GM19239 (cell line): ENCODE measurements around the gene TMEM17.

Experiments used
- DNase-seq: peaks from one replicate; pipeline ENCODE4 v3.0.0; 2011; ENCODE audit warnings: low spot score; ENCODE audit not compliant: insufficient read length
- FAIRE-seq: peaks from 2 replicates; lab custom pipeline; 2011; peaks lifted over from hg19 to GRCh38; lab: Jason Lieb, UNC

Gene TMEM17

DNA sequence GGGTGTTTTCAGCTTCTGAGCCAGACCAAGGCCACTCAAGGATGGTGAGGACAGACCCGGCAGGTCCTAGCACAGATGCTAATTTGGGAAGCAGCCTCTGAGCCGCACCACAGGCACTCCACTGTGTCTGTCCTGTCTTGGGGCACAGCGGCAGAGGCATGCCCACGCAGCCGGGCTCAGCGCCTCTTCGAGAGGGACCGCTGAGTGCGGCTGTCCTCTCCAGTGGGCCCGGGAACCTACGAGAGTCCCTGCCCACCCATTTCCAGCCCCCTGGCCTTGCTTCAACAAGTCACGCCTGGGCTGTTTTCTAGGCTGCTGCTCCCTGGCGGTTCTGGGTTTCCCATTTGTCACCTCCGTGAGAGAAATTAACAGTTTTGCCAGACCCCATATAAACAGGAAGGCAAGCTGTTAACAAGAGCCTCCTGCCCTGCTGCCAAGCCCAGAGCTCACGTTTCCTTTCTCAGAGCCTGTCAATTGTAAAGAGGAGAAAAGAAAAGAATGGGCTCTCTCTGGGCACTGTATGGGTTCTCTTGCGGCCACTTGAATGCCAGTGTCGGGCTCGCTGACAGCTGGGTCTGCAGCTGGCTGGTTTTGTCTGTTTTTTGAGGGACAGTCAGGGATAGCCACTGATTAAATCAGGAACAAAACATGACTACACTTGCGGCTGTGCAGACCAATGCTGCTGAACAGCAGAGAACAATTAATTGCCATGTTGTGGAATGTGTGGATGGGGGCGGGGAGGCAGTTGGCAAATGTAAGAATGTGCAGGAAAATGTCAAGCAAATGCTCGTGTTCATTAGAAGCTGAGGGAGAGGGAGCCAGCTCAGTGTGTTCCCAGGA, 30.6 kb downstream of the TMEM17 start:
- FAIRE-seq, result no peak
- DNase-seq, result no peak

DNA sequence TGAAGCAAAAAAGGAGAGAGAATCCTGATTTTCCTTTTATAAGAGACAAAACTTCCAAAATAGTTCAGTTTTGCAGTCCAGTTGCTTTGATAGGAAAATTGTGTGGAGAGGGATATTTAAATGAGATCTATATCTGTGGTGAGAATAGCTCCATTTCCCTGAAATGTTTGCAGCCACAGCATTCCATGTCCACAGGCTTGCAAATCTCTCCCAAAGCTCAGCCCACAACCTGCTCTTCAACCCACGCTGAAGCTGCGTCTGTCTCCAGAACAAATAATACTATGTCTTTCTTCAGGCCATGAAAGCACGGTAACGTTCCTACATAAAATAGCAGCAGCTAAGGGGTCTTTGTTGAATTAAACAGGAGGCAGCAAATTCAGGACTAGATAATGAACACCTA, 31.8 kb downstream of the TMEM17 start:
- no peak for DNase-seq
- FAIRE-seq, result no peak

DNA sequence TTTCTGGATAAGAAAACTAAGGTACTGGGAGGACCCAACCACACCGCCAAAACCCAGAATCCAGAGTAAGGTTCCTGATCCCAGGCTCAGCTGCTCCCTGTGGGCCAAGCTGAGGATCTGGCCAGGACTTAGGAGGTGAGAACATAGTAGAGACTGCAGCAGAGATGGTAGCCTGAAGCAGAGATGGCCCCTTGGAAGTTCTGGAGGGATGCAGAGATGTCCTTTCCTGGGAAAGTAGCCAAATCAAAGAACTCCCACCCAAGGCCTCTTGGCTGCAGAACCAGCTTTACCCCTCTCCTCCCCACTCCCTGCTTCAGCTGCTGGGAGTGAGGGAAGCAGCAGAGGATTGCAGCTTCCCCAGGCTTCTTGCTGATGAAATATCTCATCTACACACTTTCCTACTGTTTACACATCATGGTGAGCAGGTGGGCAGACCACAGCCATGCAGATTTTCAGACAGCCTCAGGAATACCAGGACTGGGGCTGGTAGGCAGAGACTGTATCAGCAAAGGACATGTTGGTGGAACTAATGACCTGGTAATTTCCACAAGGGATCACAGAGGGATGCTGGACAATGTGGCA, 32.7 kb downstream of the TMEM17 start:
- DNase-seq, result no peak
- FAIRE-seq, result no peak

DNA sequence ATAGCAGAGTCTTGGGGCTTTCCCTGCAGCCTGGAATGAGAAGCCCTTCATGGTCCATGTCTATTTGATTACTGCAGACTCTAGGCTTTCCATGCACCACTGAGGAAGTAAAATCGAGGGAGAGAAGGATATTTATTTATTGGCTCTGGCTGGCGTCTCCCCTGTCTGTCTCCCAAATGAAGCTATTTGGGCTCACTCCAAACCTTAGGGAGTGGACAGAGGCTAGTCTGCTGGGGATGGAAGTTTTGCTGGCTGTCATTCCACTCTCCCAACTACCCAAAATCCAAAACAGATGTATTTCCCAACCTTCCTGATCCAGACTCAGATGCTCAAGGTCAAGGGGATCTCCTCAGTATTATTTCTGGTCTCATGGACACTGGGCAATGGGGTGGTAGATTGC, 33.7 kb downstream of the TMEM17 start:
- no peak for DNase-seq
- no peak for FAIRE-seq

GRCh38 chr2:62471816-62472215, 34.2 kb downstream of the TMEM17 start:
- DNase-seq (no peak), FAIRE-seq (no peak)

- FAIRE-seq (no peak), DNase-seq (no peak)
These were observed 34.6 kb downstream of the TMEM17 start for GRCh38 chr2:62471404-62471803.

- DNase-seq, result no peak
- no peak for FAIRE-seq
These were observed 36.4 kb downstream of the TMEM17 start for GRCh38 chr2:62469548-62469947.

- no peak for FAIRE-seq
- DNase-seq, result no peak
These were observed 36.9 kb downstream of the TMEM17 start for GRCh38 chr2:62469114-62469513.

- DNase-seq, result no peak
- FAIRE-seq, result no peak
These were observed 38.3 kb downstream of the TMEM17 start for GRCh38 chr2:62467475-62468321.

DNA sequence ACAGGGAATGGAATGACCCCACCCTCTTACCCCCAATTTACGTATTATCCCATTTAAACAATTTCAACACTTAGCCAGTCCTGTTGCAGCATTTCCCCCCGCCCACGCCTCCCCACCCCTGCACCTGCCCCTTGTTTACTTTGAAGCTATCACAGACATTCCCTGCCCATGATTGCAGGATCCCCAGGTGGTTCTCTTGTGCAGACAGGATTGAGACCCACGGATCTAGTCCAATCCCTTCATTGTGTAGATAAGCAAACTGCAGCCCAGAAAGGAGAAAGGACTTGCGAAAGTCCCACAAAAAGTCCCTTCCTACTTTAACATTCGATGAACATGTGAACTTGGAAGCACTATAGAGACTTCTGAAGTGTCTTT, 38.9 kb downstream of the TMEM17 start:
- DNase-seq (no peak), FAIRE-seq (no peak)

- FAIRE-seq, result no peak
- no peak for DNase-seq
These were observed 39.5 kb downstream of the TMEM17 start for GRCh38 chr2:62466503-62466854.

GRCh38 chr2:62465741-62466502, 40.1 kb downstream of the TMEM17 start:
- no peak for DNase-seq
- FAIRE-seq, result no peak

GRCh38 chr2:62465039-62465740, 40.8 kb downstream of the TMEM17 start:
- FAIRE-seq (no peak), DNase-seq (no peak)

- FAIRE-seq, result no peak
These were observed 41.6 kb downstream of the TMEM17 start for GRCh38 chr2:62464221-62465007.

GRCh38 chr2:62462211-62462610, 43.8 kb downstream of the TMEM17 start:
- DNase-seq, result no peak
- no peak for FAIRE-seq

More at GRCh38 chr2:62464221-62465007, 41.6 kb downstream of the TMEM17 start:
- no peak for DNase-seq

GRCh38 chr2:62461707-62462106, 44.3 kb downstream of the TMEM17 start:
- DNase-seq (no peak), FAIRE-seq (no peak)

DNA sequence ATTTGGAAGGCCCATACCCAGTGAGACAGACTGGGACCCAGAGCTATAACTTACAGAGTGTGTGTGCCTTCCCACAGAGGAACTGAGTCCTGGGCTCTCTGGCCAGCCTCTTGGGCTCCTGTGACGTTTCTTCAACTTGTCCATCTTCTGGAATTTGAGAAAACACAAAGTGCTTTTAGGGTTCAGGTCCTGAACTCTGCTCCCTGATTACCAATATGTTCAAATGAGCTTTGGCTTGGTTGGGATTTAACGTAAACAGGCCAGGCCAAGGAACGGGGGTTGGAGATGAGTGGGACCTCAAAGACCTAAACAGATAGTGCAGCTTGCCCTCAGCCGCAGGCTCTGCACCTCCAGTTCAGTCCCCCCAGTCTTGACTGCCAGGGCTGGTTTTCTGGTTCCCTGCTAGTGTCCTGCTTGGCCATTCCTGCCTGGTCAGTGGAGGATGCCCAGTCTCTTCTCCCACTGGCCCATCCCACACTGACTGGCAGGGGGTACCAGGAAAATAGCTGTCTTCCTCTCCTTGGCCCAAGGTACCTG, 44.9 kb downstream of the TMEM17 start:
- DNase-seq (no peak), FAIRE-seq (no peak)

DNA sequence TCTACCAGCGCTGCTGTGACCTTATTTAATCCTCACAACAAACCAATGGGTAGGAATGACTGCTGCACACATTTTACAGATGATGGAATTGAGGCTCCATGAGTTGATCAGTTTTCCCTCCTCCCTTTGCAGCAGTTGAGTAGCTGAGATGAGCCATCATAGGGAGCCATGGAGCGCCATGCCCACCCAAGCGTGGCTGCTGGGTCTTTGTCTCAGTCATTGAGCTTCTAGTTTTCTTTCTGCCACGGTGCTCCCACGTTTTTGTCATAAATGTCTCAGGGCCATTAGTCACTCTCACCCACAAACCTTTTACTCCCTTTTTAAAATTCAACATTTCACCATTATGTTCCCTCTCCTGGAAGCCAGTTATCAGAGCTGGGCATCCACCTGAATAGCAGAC, 45.8 kb downstream of the TMEM17 start:
- no peak for DNase-seq
- no peak for FAIRE-seq

- DNase-seq, result no peak
- FAIRE-seq, result no peak
These were observed 46.3 kb downstream of the TMEM17 start for GRCh38 chr2:62459672-62460071.
